Common myeloid progenitor, CD34-positive (primary cell): ENCODE results near the gene ACAD11.
A peak's percentile ranks its signal among the peaks of the same experiment; 100 is the strongest.

Experiments used
- CTCF ChIA-PET: fragments of 350-600 bp; sonication (Branson Sonifier 250); formaldehyde crosslinking; loops from one replicate; lab custom pipeline; 2021; ENCODE audit warnings: antibody characterized with exemption; lab: Charles Lee
- POLR2A ChIA-PET: fragments of 350-600 bp; sonication (Branson Sonifier 250); formaldehyde crosslinking; loops from one replicate; lab custom pipeline; 2021; ENCODE audit warnings: antibody characterized with exemption; lab: Charles Lee
- DNase-seq, 3 donors: peaks; one replicate each; pipeline versions ENCODE4 v3.0.0 to v3.0.0-alpha.2; 2013
- H3K27ac ChIP-seq, 2 experiments: 1 replicate in 1 of 2; 2 replicates in 1 of 2; pipeline ENCODE4 v1.7.0; 2013; ENCODE audit warnings: inconsistent platforms in 2 of 2, low read length in 2 of 2, mild to moderate bottlenecking in 2 of 2, low read depth in 1 of 2, moderate library complexity in 1 of 2; ENCODE audit not compliant: severe bottlenecking in 2 of 2, insufficient read depth in 1 of 2, poor library complexity in 1 of 2
- H3K27me3 ChIP-seq, 5 experiments: replicated peaks in 2 of 5; 1 replicate in 3 of 5; 2 replicates in 2 of 5; pipeline versions ENCODE4 v1.6.1 to v1.7.0; 2013; ENCODE audit warnings: low read length in 4 of 5, mild to moderate bottlenecking in 2 of 5, moderate library complexity in 2 of 5, inconsistent platforms in 1 of 5; ENCODE audit not compliant: insufficient read depth in 5 of 5, control insufficient read depth in 4 of 5
- H3K36me3 ChIP-seq, 4 experiments: 1 replicate in 2 of 4; 2 replicates in 2 of 4; pipeline versions ENCODE4 v1.6.1 to v1.7.0; 2013; ENCODE audit warnings: low read length in 3 of 4, control low read depth in 1 of 4, mild to moderate bottlenecking in 1 of 4; ENCODE audit not compliant: control insufficient read depth in 4 of 4, insufficient read depth in 4 of 4
- H3K4me1 ChIP-seq, 4 experiments: 1 replicate in 3 of 4; 2 replicates in 1 of 4; pipeline versions ENCODE4 v1.6.1 to v1.7.1; 2013; ENCODE audit warnings: low read length in 3 of 4, mild to moderate bottlenecking in 3 of 4, control low read depth in 1 of 4, inconsistent platforms in 1 of 4, moderate library complexity in 1 of 4; ENCODE audit not compliant: control insufficient read depth in 4 of 4, insufficient read depth in 4 of 4; ENCODE audit errors: control extremely low read depth in 1 of 4
- H3K4me3 ChIP-seq, 7 experiments: 1 replicate in 4 of 7; 2 replicates in 3 of 7; pipeline versions ENCODE4 v1.5.1 to v1.7.0; 2013; ENCODE audit warnings: mild to moderate bottlenecking in 7 of 7, low read length in 6 of 7, moderate library complexity in 6 of 7, inconsistent platforms in 2 of 7, low read depth in 2 of 7, control low read depth in 1 of 7; ENCODE audit not compliant: insufficient read depth in 4 of 7, control insufficient read depth in 1 of 7; ENCODE audit errors: extremely low read depth in 1 of 7
- H3K9me3 ChIP-seq, 5 experiments: 1 replicate in 4 of 5; 2 replicates in 1 of 5; pipeline versions ENCODE4 v1.6.1 to v1.7.1; 2013; ENCODE audit warnings: low read length in 4 of 5, mild to moderate bottlenecking in 2 of 5, inconsistent platforms in 1 of 5, low read depth in 1 of 5, moderate library complexity in 1 of 5; ENCODE audit not compliant: control insufficient read depth in 4 of 5, insufficient read depth in 2 of 5; ENCODE audit errors: control extremely low read depth in 1 of 5
- WGBS: methylation state at CpG from one replicate; pipeline ENCODE4 v1.1.5; 2013; ENCODE audit not compliant: insufficient coverage; 5-methylcytosine and 5-hydroxymethylcytosine counted together

The ACAD11 gene

GRCh38 chr3:132628157-132628556, 31.5 kb downstream of the ACAD11 start:
- Histone ChIP-seq H3K27ac (no peak overlapping the region), H3K4me1 (peaks cover 0 to 2% (median 0%) of the 10 kb centered on the region in 4 experiments), H3K27me3 (no peaks in the 10 kb centered on the region), H3K36me3 (peaks cover 2 to 24% (median 15%) of the 10 kb centered on the region in 4 experiments), H3K4me3 (no peak overlapping the region), H3K9me3 (no peaks in the 10 kb centered on the region)
- DNase-seq = no peak
- WGBS = 100% methylated on average over 2 of the region's 2 CpGs
- ChIA-PET CTCF (no interaction called here), POLR2A (no interaction called here)

- Histone ChIP-seq H3K4me1 (peaks cover 4 to 14% (median 7%) of the 10 kb centered on the region in 4 experiments), H3K36me3 (peaks cover 2 to 24% (median 15%) of the 10 kb centered on the region in 4 experiments), H3K27ac (no peak overlapping the region), H3K4me3 (no peak overlapping the region), H3K9me3 (no peaks in the 10 kb centered on the region), H3K27me3 (no peaks in the 10 kb centered on the region)
- 100% methylated on average over 2 of the region's 6 CpGs for WGBS
- DNase-seq = no peak
- POLR2A ChIA-PET = no interaction called here
- CTCF ChIA-PET = interaction anchor here (0.9 to 1.9 kb wide), 2 partner anchors 15 to 163 kb away, joined by 3 to 6 read pairs; no protein-coding TSS in a partner anchor
Measured at GRCh38 chr3:132626955-132627354, 32.7 kb downstream of the ACAD11 start.

- Histone ChIP-seq H3K4me1 (peaks cover 8 to 19% (median 9%) of the 10 kb centered on the region in 4 experiments), H3K27ac (no peak overlapping the region), H3K36me3 (peaks cover 2 to 27% (median 15%) of the 10 kb centered on the region in 4 experiments), H3K27me3 (no peaks in the 10 kb centered on the region), H3K9me3 (peaks cover 0 to 5% (median 0%) of the 10 kb centered on the region in 5 experiments), H3K4me3 (no peak overlapping the region)
- WGBS = no CpG with 5 or more reads among the region's 1 CpG
- POLR2A ChIA-PET = no interaction called here
- CTCF ChIA-PET = interaction anchor here (1.9 kb wide), 1 partner anchor 16 kb away, joined by 6 read pairs; no protein-coding TSS in a partner anchor
- DNase-seq = no peak
Measured at GRCh38 chr3:132625613-132626012, 34.0 kb downstream of the ACAD11 start.

- Histone ChIP-seq H3K27ac (no peak overlapping the region), H3K9me3 (peaks cover 0 to 6% (median 0%) of the 10 kb centered on the region in 5 experiments), H3K36me3 (peaks cover 2 to 34% (median 18%) of the 10 kb centered on the region in 4 experiments), H3K4me1 (peaks cover 8 to 19% (median 9%) of the 10 kb centered on the region in 4 experiments), H3K27me3 (no peaks in the 10 kb centered on the region), H3K4me3 (no peak overlapping the region)
- ChIA-PET CTCF (no interaction called here), POLR2A (no interaction called here)
- WGBS = 97% methylated on average over 6 of the region's 7 CpGs
- DNase-seq = no peak
Measured at GRCh38 chr3:132624790-132625189, 34.8 kb downstream of the ACAD11 start.

- DNase-seq = no peak
- ChIA-PET POLR2A (no interaction called here), CTCF (interaction anchor here (0.7 to 1.3 kb wide), 2 partner anchors 18 to 1119 kb away, joined by 3 to 4 read pairs; no protein-coding TSS in a partner anchor)
- Histone ChIP-seq H3K27me3 (no peaks in the 10 kb centered on the region), H3K27ac (no peak overlapping the region), H3K9me3 (peaks cover 0 to 6% (median 0%) of the 10 kb centered on the region in 5 experiments), H3K4me3 (no peak overlapping the region), H3K4me1 (peaks cover 8 to 19% (median 9%) of the 10 kb centered on the region in 4 experiments), H3K36me3 (peaks cover 2 to 35% (median 19%) of the 10 kb centered on the region in 4 experiments)
- no CpG with 5 or more reads among the region's 1 CpG for WGBS
Measured at GRCh38 chr3:132623646-132624045, 36.0 kb downstream of the ACAD11 start.

- H3K36me3 ChIP-seq = peaks cover 2 to 33% (median 19%) of the 10 kb centered on the region in 4 experiments
- no peak overlapping the region for H3K27ac ChIP-seq
- no peak overlapping the region for H3K4me3 ChIP-seq
- peak in 2 of 3 donors; percentile 31 to 54 for DNase-seq
- ChIA-PET POLR2A (no interaction called here), CTCF (interaction anchor here (1.3 kb wide), 1 partner anchor 18 kb away, joined by 4 read pairs; no protein-coding TSS in a partner anchor)
- peaks cover 8 to 19% (median 9%) of the 10 kb centered on the region in 4 experiments for H3K4me1 ChIP-seq
- no peaks in the 10 kb centered on the region for H3K27me3 ChIP-seq
- WGBS = no CpG with 5 or more reads among the region's 1 CpG
- peaks cover 0 to 6% (median 0%) of the 10 kb centered on the region in 5 experiments for H3K9me3 ChIP-seq
Measured at GRCh38 chr3:132622761-132623160, 36.8 kb downstream of the ACAD11 start.

- peaks cover 4 to 32% (median 16%) of the 10 kb centered on the region in 4 experiments for H3K36me3 ChIP-seq
- peaks cover 8 to 19% (median 9%) of the 10 kb centered on the region in 4 experiments for H3K4me1 ChIP-seq
- H3K27ac ChIP-seq = no peak overlapping the region
- no CpG with 5 or more reads among the region's 1 CpG for WGBS
- DNase-seq = peak in 2 of 3 donors; percentile 4 to 23
- POLR2A ChIA-PET = no interaction called here
- CTCF ChIA-PET = no interaction called here
- peaks cover 0 to 6% (median 0%) of the 10 kb centered on the region in 5 experiments for H3K9me3 ChIP-seq
- no peaks in the 10 kb centered on the region for H3K27me3 ChIP-seq
- peak overlapping the region in 2 of 7 experiments; percentile 12 to 19 for H3K4me3 ChIP-seq
Measured at GRCh38 chr3:132622148-132622547, 37.5 kb downstream of the ACAD11 start.
